ENCODE data around the gene TRERF1.

TRERF1 gene

DNA sequence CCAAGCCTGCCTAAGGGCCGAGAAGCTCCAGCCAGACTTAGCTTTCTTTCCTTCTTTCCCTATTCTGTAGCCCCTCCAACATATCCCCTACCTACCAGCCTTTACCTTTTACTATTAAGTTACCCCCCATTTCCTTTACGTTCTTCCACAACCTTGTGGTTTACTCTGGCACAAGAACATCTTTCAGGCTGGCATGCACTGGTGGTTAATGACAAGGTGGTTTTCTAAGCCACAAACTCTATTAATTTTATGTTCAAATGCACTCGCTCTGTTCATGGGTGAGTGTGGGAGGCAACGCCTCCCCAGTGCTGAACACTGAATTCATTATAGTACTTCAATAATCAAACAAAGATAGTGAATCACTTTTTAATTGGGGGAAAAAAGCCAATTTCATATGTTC is 64.4 kb downstream of the TRERF1 start:
- Histone ChIP-seq H3K4me1 (ENCODE audit: insufficient read depth, low read length, severe bottlenecking) (no peaks in the 10 kb centered on the region), H3K27me3 (ENCODE audit: insufficient read depth, low read length) (no peaks in the 10 kb centered on the region), H3K79me2 (ENCODE audit: insufficient read depth, low read length) (no peaks in the 10 kb centered on the region), H3K9me2 (ENCODE audit: low read depth, low read length) (no peaks in the 10 kb centered on the region), H3K9me3 (ENCODE audit: low read length) (no peaks in the 10 kb centered on the region), H3K36me3 (ENCODE audit: insufficient read depth, low read length) (no peaks in the 10 kb centered on the region), H3K4me3 (ENCODE audit: low read depth, low read length, poor library complexity, severe bottlenecking) (no peak overlapping the region), H3K27ac (ENCODE audit: low read depth, low read length, poor library complexity, severe bottlenecking) (no peak overlapping the region), H4K20me1 (ENCODE audit: insufficient read depth, low read length) (no peaks in the 10 kb centered on the region), H3K9ac (ENCODE audit: low read length) (no peak overlapping the region), H3F3A (ENCODE audit: insufficient read depth, low read length) (no peaks in the 10 kb centered on the region), H2AFZ (ENCODE audit: low read length) (no peak overlapping the region), H3K4me2 (ENCODE audit: low read length) (no peak overlapping the region)
- TF ChIP-seq EZH2 (IDR thresholded peaks at IDR 0.05; ENCODE audit: borderline replicate concordance, low read length) = no peak
- TF ChIP-seq, protein P1, sequence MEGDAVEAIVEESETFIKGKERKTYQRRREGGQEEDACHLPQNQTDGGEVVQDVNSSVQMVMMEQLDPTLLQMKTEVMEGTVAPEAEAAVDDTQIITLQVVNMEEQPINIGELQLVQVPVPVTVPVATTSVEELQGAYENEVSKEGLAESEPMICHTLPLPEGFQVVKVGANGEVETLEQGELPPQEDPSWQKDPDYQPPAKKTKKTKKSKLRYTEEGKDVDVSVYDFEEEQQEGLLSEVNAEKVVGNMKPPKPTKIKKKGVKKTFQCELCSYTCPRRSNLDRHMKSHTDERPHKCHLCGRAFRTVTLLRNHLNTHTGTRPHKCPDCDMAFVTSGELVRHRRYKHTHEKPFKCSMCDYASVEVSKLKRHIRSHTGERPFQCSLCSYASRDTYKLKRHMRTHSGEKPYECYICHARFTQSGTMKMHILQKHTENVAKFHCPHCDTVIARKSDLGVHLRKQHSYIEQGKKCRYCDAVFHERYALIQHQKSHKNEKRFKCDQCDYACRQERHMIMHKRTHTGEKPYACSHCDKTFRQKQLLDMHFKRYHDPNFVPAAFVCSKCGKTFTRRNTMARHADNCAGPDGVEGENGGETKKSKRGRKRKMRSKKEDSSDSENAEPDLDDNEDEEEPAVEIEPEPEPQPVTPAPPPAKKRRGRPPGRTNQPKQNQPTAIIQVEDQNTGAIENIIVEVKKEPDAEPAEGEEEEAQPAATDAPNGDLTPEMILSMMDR (IDR thresholded peaks at IDR 0.05; ENCODE audit: low read length) = no peak

DNA sequence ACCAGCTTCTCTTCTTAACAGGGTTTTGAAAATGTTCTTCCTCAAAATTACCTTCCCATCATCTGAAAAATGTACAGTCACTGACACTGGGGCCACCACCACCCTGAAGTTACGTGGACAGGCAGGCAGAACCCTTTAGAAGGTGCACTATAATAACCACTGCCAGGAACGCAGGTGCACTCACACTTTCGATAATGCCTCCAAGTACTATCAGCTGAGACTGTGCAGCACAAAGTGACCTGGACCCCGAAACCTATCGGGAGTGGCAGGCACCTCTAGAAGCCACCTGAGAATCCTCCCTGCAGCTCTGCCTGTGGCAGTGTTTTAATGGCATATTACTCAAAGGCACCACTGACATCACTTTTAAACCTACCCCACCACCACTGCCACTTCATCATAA is 66.4 kb downstream of the TRERF1 start:
- H3K9me2 ChIP-seq (ENCODE audit: low read depth, low read length) = no peaks in the 10 kb centered on the region
- H3K9me3 ChIP-seq (ENCODE audit: low read length) = no peaks in the 10 kb centered on the region
- H2AFZ ChIP-seq (ENCODE audit: low read length) = no peak overlapping the region
- no peaks in the 10 kb centered on the region for H3K36me3 ChIP-seq (ENCODE audit: insufficient read depth, low read length)
- H3F3A ChIP-seq (ENCODE audit: insufficient read depth, low read length) = no peaks in the 10 kb centered on the region
- H4K20me1 ChIP-seq (ENCODE audit: insufficient read depth, low read length) = no peaks in the 10 kb centered on the region
- H3K9ac ChIP-seq (ENCODE audit: low read length) = no peak overlapping the region
- no peak overlapping the region for H3K4me2 ChIP-seq (ENCODE audit: low read length)
- H3K4me1 ChIP-seq (ENCODE audit: insufficient read depth, low read length, severe bottlenecking) = no peaks in the 10 kb centered on the region
- no peak overlapping the region for H3K27ac ChIP-seq (ENCODE audit: low read depth, low read length, poor library complexity, severe bottlenecking)
- no peaks in the 10 kb centered on the region for H3K27me3 ChIP-seq (ENCODE audit: insufficient read depth, low read length)
- TF ChIP-seq EZH2 (IDR thresholded peaks at IDR 0.05; ENCODE audit: borderline replicate concordance, low read length) = no peak
- TF ChIP-seq, protein P1 (IDR thresholded peaks at IDR 0.05; ENCODE audit: low read length) = no peak
- no peaks in the 10 kb centered on the region for H3K79me2 ChIP-seq (ENCODE audit: insufficient read depth, low read length)
- H3K4me3 ChIP-seq (ENCODE audit: low read depth, low read length, poor library complexity, severe bottlenecking) = no peak overlapping the region

DNA sequence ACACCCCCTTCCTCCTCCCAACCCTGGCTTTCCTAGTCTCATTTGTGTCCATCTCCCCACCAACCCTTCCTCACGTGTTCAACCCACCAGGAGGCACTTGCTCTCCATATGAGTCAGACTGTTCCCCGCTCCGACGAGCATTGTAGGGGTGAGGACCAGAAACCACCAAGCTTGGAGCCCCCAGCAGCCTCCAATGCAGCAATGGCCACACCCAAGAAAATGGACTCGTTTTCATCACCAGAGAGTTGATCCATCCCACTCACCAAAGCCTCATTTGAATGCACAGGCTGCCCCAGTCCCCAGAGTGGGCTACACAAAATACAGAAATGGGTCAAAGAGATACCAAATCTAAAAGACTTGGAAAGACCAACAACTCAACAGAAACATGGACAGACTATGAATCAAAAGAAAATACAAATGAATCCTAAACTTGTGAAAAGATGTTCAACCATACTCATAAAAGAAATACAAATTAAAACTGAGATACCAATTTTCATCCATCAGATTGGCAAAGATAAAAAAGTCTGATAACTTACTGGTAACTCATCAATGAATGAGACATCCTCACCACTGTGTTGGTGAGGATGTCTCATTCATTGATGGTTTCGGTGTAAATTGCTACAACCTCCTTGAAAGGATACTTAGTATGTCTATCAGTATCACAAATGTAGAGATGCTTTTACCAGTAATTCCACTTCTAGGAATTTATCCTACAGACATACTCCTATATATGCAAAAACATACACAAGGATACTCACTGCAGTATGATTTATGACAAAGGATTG is 68.1 kb downstream of the TRERF1 start:
- H4K20me1 ChIP-seq (ENCODE audit: insufficient read depth, low read length) = no peaks in the 10 kb centered on the region
- no peaks in the 10 kb centered on the region for H3K36me3 ChIP-seq (ENCODE audit: insufficient read depth, low read length)
- H3K79me2 ChIP-seq (ENCODE audit: insufficient read depth, low read length) = no peaks in the 10 kb centered on the region
- H3K27me3 ChIP-seq (ENCODE audit: insufficient read depth, low read length) = no peaks in the 10 kb centered on the region
- no peak overlapping the region for H3K27ac ChIP-seq (ENCODE audit: low read depth, low read length, poor library complexity, severe bottlenecking)
- H2AFZ ChIP-seq (ENCODE audit: low read length) = no peak overlapping the region
- no peaks in the 10 kb centered on the region for H3K9me2 ChIP-seq (ENCODE audit: low read depth, low read length)
- H3K4me1 ChIP-seq (ENCODE audit: insufficient read depth, low read length, severe bottlenecking) = no peaks in the 10 kb centered on the region
- no peak overlapping the region for H3K4me2 ChIP-seq (ENCODE audit: low read length)
- H3F3A ChIP-seq (ENCODE audit: insufficient read depth, low read length) = no peaks in the 10 kb centered on the region
- TF ChIP-seq, protein P1 (IDR thresholded peaks at IDR 0.05; ENCODE audit: low read length) = no peak
- no peak for TF ChIP-seq EZH2 (IDR thresholded peaks at IDR 0.05; ENCODE audit: borderline replicate concordance, low read length)
- H3K9ac ChIP-seq (ENCODE audit: low read length) = no peak overlapping the region
- H3K9me3 ChIP-seq (ENCODE audit: low read length) = no peaks in the 10 kb centered on the region
- H3K4me3 ChIP-seq (ENCODE audit: low read depth, low read length, poor library complexity, severe bottlenecking) = no peak overlapping the region

All from OCI-LY1 (cell line).